Esophagus (tissue), 2 donors: ENCODE results near the gene KLK2. TPM values are rescaled to one million over a fixed set of nuclear protein-coding genes. Genes with fewer than 3 reads are reported as not detected.

ENCODE experiments used
- polyA plus RNA-seq, 2 donors: library from polyadenylated mRNA; stranded (reverse); fragments of 200-250 nt; gene quantifications; one replicate each; pipeline ENCODE4 v1.2.3, GENCODE V29; 2013
- donor health status: healthy with polysubstance abuse.
- donor health status: Bipolar disorder and iron deficiency.

The KLK2 gene
- polyA plus RNA-seq, 2 donors: not detected

Other genes starting within 250 kb of the KLK2 start
- under 1 TPM; 0.09 to 0.20 TPM for gene SYT3, start 233.6 kb upstream of the KLK2 start, polyA plus RNA-seq
- under 1 TPM in 1 of 2 donors, not detected in 1; 0.15 TPM for gene C19orf81, start 224.0 kb upstream of the KLK2 start, polyA plus RNA-seq
- under 1 TPM; 0.06 to 0.13 TPM for gene SHANK1, start 153.6 kb upstream of the KLK2 start, polyA plus RNA-seq
- gene CLEC11A, start 150.1 kb upstream of the KLK2 start, polyA plus RNA-seq: 1 to 10 TPM; 3.9 to 4.8 TPM
- gene GPR32, start 103.0 kb upstream of the KLK2 start, polyA plus RNA-seq: not detected
- gene ACP4, start 83.0 kb upstream of the KLK2 start, polyA plus RNA-seq: not detected
- 1 to 10 TPM; 2.0 to 2.8 TPM for gene KLK1, start 49.7 kb upstream of the KLK2 start, polyA plus RNA-seq
- gene KLK15, start 39.9 kb upstream of the KLK2 start, polyA plus RNA-seq: not detected
- gene KLK3, start 18.5 kb upstream of the KLK2 start, polyA plus RNA-seq: not detected
- under 1 TPM; 0.06 to 0.18 TPM for gene KLK4, start 38.0 kb downstream of the KLK2 start, polyA plus RNA-seq
- 10 to 100 TPM; 13.9 to 18.7 TPM for gene KLK5, start 79.6 kb downstream of the KLK2 start, polyA plus RNA-seq
- 10 to 100 TPM; 32.8 to 64.6 TPM for gene KLK6, start 96.2 kb downstream of the KLK2 start, polyA plus RNA-seq
- 10 to 100 TPM; 36.4 to 96.4 TPM for gene KLK7, start 110.5 kb downstream of the KLK2 start, polyA plus RNA-seq
- gene KLK8, start 128.2 kb downstream of the KLK2 start, polyA plus RNA-seq: 100 to 1,000 TPM; 226 to 261 TPM
- gene KLK10, start 146.3 kb downstream of the KLK2 start, polyA plus RNA-seq: 100 to 1,000 TPM; 223 to 304 TPM
- gene KLK11, start 153.2 kb downstream of the KLK2 start, polyA plus RNA-seq: 100 to 1,000 TPM; 168 to 345 TPM
- 100 to 1,000 TPM in 1 of 2 donors, 10 to 100 TPM in 1; 12.4 to 427 TPM for gene KLK12, start 161.6 kb downstream of the KLK2 start, polyA plus RNA-seq
- 1,000 to 10,000 TPM in 1 of 2 donors, 100 to 1,000 TPM in 1; 406 to 1,038 TPM for gene KLK13, start 191.7 kb downstream of the KLK2 start, polyA plus RNA-seq
- under 1 TPM; 0.09 to 0.31 TPM for gene KLK14, start 209.4 kb downstream of the KLK2 start, polyA plus RNA-seq
- 1 to 10 TPM; 3.3 TPM for gene CTU1, start 235.0 kb downstream of the KLK2 start, polyA plus RNA-seq